Measurements from ENCODE around the gene ADAMTS3.
"Not testable (repeated sequence)": the region's sequence is repeated elsewhere in the genome, so short reads cannot be mapped to it uniquely, and the experiment has no call there.

The ADAMTS3 gene

GRCh38 chr4:72553540-72554337 lies 15.3 kb downstream of the ADAMTS3 start:
- no peak overlapping the region for H3K4me3 ChIP-seq (ENCODE audit: low read depth, low read length)
- no peak for DNase-seq (ENCODE audit: low read depth)
- TF ChIP-seq CTCF (IDR thresholded peaks at IDR 0.05; ENCODE audit: low read depth, low read length, missing control alignments): no peak

- no peak for TF ChIP-seq CTCF (IDR thresholded peaks at IDR 0.05; ENCODE audit: low read depth, low read length, missing control alignments)
- no peak for DNase-seq (ENCODE audit: low read depth)
- H3K4me3 ChIP-seq (ENCODE audit: low read depth, low read length): no peak overlapping the region
Measured at GRCh38 chr4:72552447-72552846, 16.6 kb downstream of the ADAMTS3 start.

GRCh38 chr4:72546456-72546855 lies 22.6 kb downstream of the ADAMTS3 start:
- TF ChIP-seq CTCF (IDR thresholded peaks at IDR 0.05; ENCODE audit: low read depth, low read length, missing control alignments): no peak
- no peak for DNase-seq (ENCODE audit: low read depth)
- H3K4me3 ChIP-seq (ENCODE audit: low read depth, low read length): no peak overlapping the region

GRCh38 chr4:72540694-72541093 lies 28.3 kb downstream of the ADAMTS3 start:
- DNase-seq (ENCODE audit: low read depth): not testable (repeated sequence)

GRCh38 chr4:72538006-72538405 lies 31.0 kb downstream of the ADAMTS3 start:
- DNase-seq (ENCODE audit: low read depth): no peak
- no peak overlapping the region for H3K4me3 ChIP-seq (ENCODE audit: low read depth, low read length)
- TF ChIP-seq CTCF (IDR thresholded peaks at IDR 0.05; ENCODE audit: low read depth, low read length, missing control alignments): no peak

More at GRCh38 chr4:72540694-72541093, 28.3 kb downstream of the ADAMTS3 start:
- not testable (repeated sequence) for H3K4me3 ChIP-seq (ENCODE audit: low read depth, low read length)

GRCh38 chr4:72536443-72536842 lies 32.6 kb downstream of the ADAMTS3 start:
- no peak for DNase-seq (ENCODE audit: low read depth)
- TF ChIP-seq CTCF (IDR thresholded peaks at IDR 0.05; ENCODE audit: low read depth, low read length, missing control alignments): no peak
- H3K4me3 ChIP-seq (ENCODE audit: low read depth, low read length): no peak overlapping the region

- TF ChIP-seq CTCF (IDR thresholded peaks at IDR 0.05; ENCODE audit: low read depth, low read length, missing control alignments): no peak
- no peak for DNase-seq (ENCODE audit: low read depth)
- no peak overlapping the region for H3K4me3 ChIP-seq (ENCODE audit: low read depth, low read length)
Measured at GRCh38 chr4:72531768-72532290, 37.2 kb downstream of the ADAMTS3 start.
